Measurements from ENCODE around the gene FEM1C.

FEM1C gene

GRCh38 chr5:115584501-115584900 is 39.9 kb upstream of the FEM1C start:
- no peaks in the 10 kb centered on the region for H3K9me3 ChIP-seq
- no peak for TF ChIP-seq CTCF (IDR thresholded peaks at IDR 0.05)
- H3K27me3 ChIP-seq, result no peaks in the 10 kb centered on the region
- intact Hi-C loops (cut with DNase I; ENCODE audit: low total_unique reads), result no loop called here
- H3K36me3 ChIP-seq, result peaks cover 0 to 4% (median 4%) of the 10 kb centered on the region in 3 donors
- no peak overlapping the region for H3K4me3 ChIP-seq
- no peak for DNase-seq
- no peak overlapping the region for H3K27ac ChIP-seq
- no peaks in the 10 kb centered on the region for H3K4me1 ChIP-seq

- no peak overlapping the region for H3K27ac ChIP-seq
- H3K9me3 ChIP-seq, result no peaks in the 10 kb centered on the region
- no peak overlapping the region for H3K4me3 ChIP-seq
- H3K36me3 ChIP-seq, result peaks cover 0 to 4% (median 4%) of the 10 kb centered on the region in 3 donors
- no peak for TF ChIP-seq CTCF (IDR thresholded peaks at IDR 0.05)
- H3K27me3 ChIP-seq, result no peaks in the 10 kb centered on the region
- DNase-seq, result no peak
- intact Hi-C loops (cut with DNase I; ENCODE audit: low total_unique reads), result no loop called here
- H3K4me1 ChIP-seq, result no peaks in the 10 kb centered on the region
These were observed 38.9 kb upstream of the FEM1C start for GRCh38 chr5:115583474-115583873.

- no peak overlapping the region for H3K27ac ChIP-seq
- no peaks in the 10 kb centered on the region for H3K27me3 ChIP-seq
- no peaks in the 10 kb centered on the region for H3K9me3 ChIP-seq
- H3K4me1 ChIP-seq, result no peaks in the 10 kb centered on the region
- H3K4me3 ChIP-seq, result no peak overlapping the region
- no peak for DNase-seq
- peaks cover 0 to 4% (median 4%) of the 10 kb centered on the region in 3 donors for H3K36me3 ChIP-seq
- intact Hi-C loops (cut with DNase I; ENCODE audit: low total_unique reads), result no loop called here
- TF ChIP-seq CTCF (IDR thresholded peaks at IDR 0.05), result no peak
These were observed 36.4 kb upstream of the FEM1C start for GRCh38 chr5:115580941-115581340.

GRCh38 chr5:115579747-115580173 is 35.2 kb upstream of the FEM1C start:
- no peaks in the 10 kb centered on the region for H3K27me3 ChIP-seq
- H3K4me1 ChIP-seq, result no peaks in the 10 kb centered on the region
- H3K36me3 ChIP-seq, result peaks cover 0 to 4% (median 4%) of the 10 kb centered on the region in 3 donors
- TF ChIP-seq CTCF (IDR thresholded peaks at IDR 0.05), result no peak
- intact Hi-C loops (cut with DNase I; ENCODE audit: low total_unique reads), result no loop called here
- no peak for DNase-seq
- no peaks in the 10 kb centered on the region for H3K9me3 ChIP-seq
- H3K27ac ChIP-seq, result no peak overlapping the region
- no peak overlapping the region for H3K4me3 ChIP-seq

GRCh38 chr5:115579216-115579615 is 34.6 kb upstream of the FEM1C start:
- Histone ChIP-seq H3K4me1 (no peaks in the 10 kb centered on the region), H3K27me3 (no peaks in the 10 kb centered on the region), H3K9me3 (no peaks in the 10 kb centered on the region), H3K27ac (no peak overlapping the region), H3K4me3 (no peak overlapping the region), H3K36me3 (peaks cover 0 to 4% (median 4%) of the 10 kb centered on the region in 3 donors)
- TF ChIP-seq CTCF (IDR thresholded peaks at IDR 0.05), result no peak
- intact Hi-C loops (cut with DNase I; ENCODE audit: low total_unique reads), result no loop called here
- DNase-seq, result no peak

- no peak for DNase-seq
- H3K4me1 ChIP-seq, result no peaks in the 10 kb centered on the region
- H3K27me3 ChIP-seq, result no peaks in the 10 kb centered on the region
- intact Hi-C loops (cut with DNase I; ENCODE audit: low total_unique reads), result no loop called here
- no peak for TF ChIP-seq CTCF (IDR thresholded peaks at IDR 0.05)
- peaks cover 0 to 4% (median 4%) of the 10 kb centered on the region in 3 donors for H3K36me3 ChIP-seq
- no peaks in the 10 kb centered on the region for H3K9me3 ChIP-seq
- H3K27ac ChIP-seq, result no peak overlapping the region
- H3K4me3 ChIP-seq, result no peak overlapping the region
These were observed 34.1 kb upstream of the FEM1C start for GRCh38 chr5:115578657-115579056.

Data from tibial artery (tissue), 4 donors.